OCI-LY7 (cell line): ENCODE measurements around the gene RHOU. TPM values are rescaled to one million over a fixed set of nuclear protein-coding genes. Genes with fewer than 3 reads are reported as not detected.

Experiments
- BruUV-seq: library from RNA; stranded (reverse); fragments of 400-500 nt; replicated peaks from 2 replicates; lab custom pipeline; 2021; lab: Mats Ljungman, UMichigan
- CTCF ChIA-PET: fragments of 300-600 bp; sonication (Branson Sonifier 250); formaldehyde crosslinking; loops from one replicate; lab custom pipeline; 2022; ENCODE audit warnings: antibody characterized with exemption; ENCODE audit not compliant: unreplicated experiment; lab: Charles Lee
- POLR2A ChIA-PET: fragments of 300-600 bp; sonication (Branson Sonifier 250); formaldehyde crosslinking; loops from one replicate; lab custom pipeline; 2022; ENCODE audit warnings: antibody characterized with exemption; lab: Charles Lee
- DNase-seq: peaks from one replicate; pipeline ENCODE4 v3.0.0-alpha.2; 2015; ENCODE audit warnings: low spot score
- H2AFZ ChIP-seq: fragments of 200-600 bp; sonication (generic), shearing (Covaris generic); 2 replicates; pipeline ENCODE4 v1.6.1; 2014; ENCODE audit warnings: mild to moderate bottlenecking, antibody characterized with exemption, low read length, moderate library complexity
- H3K27ac ChIP-seq: fragments of 200-600 bp; sonication (generic); 2 replicates; pipeline ENCODE4 v1.5.1; 2014; ENCODE audit warnings: mixed run types, low read depth, mild to moderate bottlenecking, moderate library complexity, low read length, inconsistent platforms; ENCODE audit not compliant: poor library complexity, severe bottlenecking
- H3K36me3 ChIP-seq: fragments of 200-600 bp; sonication (generic); 2 replicates; pipeline ENCODE4 v1.6.1; 2014; ENCODE audit warnings: mild to moderate bottlenecking, antibody characterized with exemption, low read length, moderate library complexity, mixed read lengths; ENCODE audit not compliant: insufficient read depth
- H3K4me1 ChIP-seq: fragments of 200-600 bp; sonication (generic); 2 replicates; pipeline ENCODE4 v1.5.1; 2014; ENCODE audit warnings: mild to moderate bottlenecking, low read length; ENCODE audit not compliant: insufficient read depth, poor library complexity, severe bottlenecking
- H3K4me2 ChIP-seq: fragments of 200-600 bp; sonication (generic); 2 replicates; pipeline ENCODE4 v1.6.1; 2014; ENCODE audit warnings: mild to moderate bottlenecking, low read length
- H3K4me3 ChIP-seq: fragments of 200-600 bp; sonication (generic); 2 replicates; pipeline ENCODE4 v1.5.1; 2014; ENCODE audit warnings: mild to moderate bottlenecking, low read depth, low read length; ENCODE audit not compliant: poor library complexity, severe bottlenecking
- H3K79me2 ChIP-seq: fragments of 200-600 bp; sonication (generic); 2 replicates; pipeline ENCODE4 v1.6.1; 2016; ENCODE audit warnings: low read depth, mild to moderate bottlenecking, low read length, moderate library complexity, mixed read lengths; ENCODE audit not compliant: insufficient read depth
- H3K9me2 ChIP-seq: fragments of 200-600 bp; sonication (generic); 2 replicates; pipeline ENCODE4 v1.6.1; 2016; ENCODE audit warnings: mild to moderate bottlenecking, low read length, mixed read lengths; ENCODE audit not compliant: insufficient read depth
- H3K9me3 ChIP-seq: fragments of 200-600 bp; sonication (generic); 2 replicates; pipeline ENCODE4 v1.6.1; 2014; ENCODE audit warnings: mild to moderate bottlenecking, mixed run types, low read length, mixed read lengths
- H4K20me1 ChIP-seq: fragments of 200-600 bp; sonication (generic); 2 replicates; pipeline ENCODE4 v1.6.1; 2014; ENCODE audit warnings: mild to moderate bottlenecking, antibody characterized with exemption, low read length, moderate library complexity, mixed read lengths; ENCODE audit not compliant: insufficient read depth
- EZH2phosphoT487 ChIP-seq: fragments of 200-600 bp; sonication (generic); IDR thresholded peaks from 2 replicates; pipeline ENCODE4 v1.6.1; 2018; ENCODE audit warnings: low read depth, borderline replicate concordance, mild to moderate bottlenecking, mixed run types, antibody characterized with exemption, low read length, moderate library complexity, mixed read lengths
- intact Hi-C: fragments of 100-400 bp; cut with micrococcal nuclease; formaldehyde crosslinking; loops from one replicate; pipeline ENCODE4 v1.10.0; 2022; ENCODE audit not compliant: unreplicated experiment
- total RNA-seq, 2 experiments: library from RNA; depleted of rRNA in 1 of 2; stranded (reverse); fragments of >200 nt in 1 of 2; shearing (Covaris generic) in 1 of 2; gene quantifications; 2 replicates each; pipeline ENCODE4 v1.2.3, GENCODE V29; 2014 to 2022
- TF ChIP-seq, protein P1 (sequence below): fragments of 200-600 bp; sonication (generic); conservative IDR thresholded peaks from 2 replicates; pipeline ENCODE4 v1.5.1; 2014; ENCODE audit warnings: mild to moderate bottlenecking, antibody characterized with exemption, low read length, moderate library complexity, mixed read lengths

Gene RHOU
- total RNA-seq, 2 experiments from 2014 or later: not detected

DNA sequence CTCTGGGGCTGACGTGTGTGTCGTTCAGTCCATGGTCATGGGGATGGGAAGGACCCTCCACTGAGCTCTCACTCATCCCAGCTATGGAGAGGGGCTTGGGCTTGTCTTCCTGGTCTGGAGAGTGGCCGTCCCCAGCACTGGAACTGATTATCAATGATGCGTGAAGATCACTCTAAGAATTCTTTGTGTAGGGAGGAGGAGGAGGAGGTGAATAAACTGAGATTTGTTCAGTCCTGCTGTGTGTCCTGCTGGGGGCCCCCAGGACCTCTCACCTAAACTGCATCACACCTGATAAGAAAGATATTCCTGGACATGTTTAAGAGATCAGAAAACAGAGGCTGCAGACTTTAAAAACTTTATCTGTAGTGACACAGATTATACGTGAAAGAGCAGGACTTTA is 21.2 kb downstream of the RHOU start:
- H3K4me1 ChIP-seq: no peaks in the 10 kb centered on the region
- H3K27ac ChIP-seq: no peak overlapping the region
- H3K9me3 ChIP-seq: no peaks in the 10 kb centered on the region
- ChIA-PET CTCF (no interaction called here), POLR2A (no interaction called here)
- no peak for DNase-seq
- intact Hi-C loops: no loop called here
- no peaks in the 10 kb centered on the region for H3K9me2 ChIP-seq
- no peak overlapping the region for H3K4me2 ChIP-seq
- TF ChIP-seq, protein P1, sequence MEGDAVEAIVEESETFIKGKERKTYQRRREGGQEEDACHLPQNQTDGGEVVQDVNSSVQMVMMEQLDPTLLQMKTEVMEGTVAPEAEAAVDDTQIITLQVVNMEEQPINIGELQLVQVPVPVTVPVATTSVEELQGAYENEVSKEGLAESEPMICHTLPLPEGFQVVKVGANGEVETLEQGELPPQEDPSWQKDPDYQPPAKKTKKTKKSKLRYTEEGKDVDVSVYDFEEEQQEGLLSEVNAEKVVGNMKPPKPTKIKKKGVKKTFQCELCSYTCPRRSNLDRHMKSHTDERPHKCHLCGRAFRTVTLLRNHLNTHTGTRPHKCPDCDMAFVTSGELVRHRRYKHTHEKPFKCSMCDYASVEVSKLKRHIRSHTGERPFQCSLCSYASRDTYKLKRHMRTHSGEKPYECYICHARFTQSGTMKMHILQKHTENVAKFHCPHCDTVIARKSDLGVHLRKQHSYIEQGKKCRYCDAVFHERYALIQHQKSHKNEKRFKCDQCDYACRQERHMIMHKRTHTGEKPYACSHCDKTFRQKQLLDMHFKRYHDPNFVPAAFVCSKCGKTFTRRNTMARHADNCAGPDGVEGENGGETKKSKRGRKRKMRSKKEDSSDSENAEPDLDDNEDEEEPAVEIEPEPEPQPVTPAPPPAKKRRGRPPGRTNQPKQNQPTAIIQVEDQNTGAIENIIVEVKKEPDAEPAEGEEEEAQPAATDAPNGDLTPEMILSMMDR: no peak
- TF ChIP-seq EZH2phosphoT487: no peak
- H4K20me1 ChIP-seq: no peaks in the 10 kb centered on the region
- no peaks in the 10 kb centered on the region for H3K36me3 ChIP-seq
- H2AFZ ChIP-seq: no peak overlapping the region
- no TSS peak for BruUV-seq
- no peak overlapping the region for H3K4me3 ChIP-seq
- H3K79me2 ChIP-seq: no peaks in the 10 kb centered on the region

DNA sequence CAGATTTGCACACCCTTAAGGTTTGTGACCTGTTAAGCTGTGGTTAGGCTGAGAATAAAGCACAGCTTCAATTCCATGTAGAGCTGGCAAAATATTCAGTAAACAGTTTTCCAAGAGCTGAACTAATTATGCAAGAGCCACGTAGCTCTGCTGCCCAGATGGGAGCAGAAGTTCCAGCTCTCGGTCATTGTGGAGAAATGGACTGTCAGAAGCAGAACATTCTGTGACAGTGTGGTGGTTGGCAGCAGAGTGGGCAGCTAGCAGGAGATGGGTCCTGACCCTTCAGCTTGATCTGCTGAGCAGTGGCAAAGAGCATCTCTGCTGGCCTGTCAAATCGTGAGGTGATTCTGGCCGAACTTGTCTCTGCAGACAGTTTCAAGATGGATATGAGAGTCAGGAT is 23.2 kb downstream of the RHOU start:
- no peaks in the 10 kb centered on the region for H4K20me1 ChIP-seq
- CTCF ChIA-PET: no interaction called here
- H3K79me2 ChIP-seq: no peaks in the 10 kb centered on the region
- BruUV-seq: no TSS peak
- no peaks in the 10 kb centered on the region for H3K9me2 ChIP-seq
- DNase-seq: no peak
- H3K9me3 ChIP-seq: no peaks in the 10 kb centered on the region
- POLR2A ChIA-PET: interaction anchor here (0.8 kb wide), 1 partner anchor 13 kb away, joined by 3 read pairs; no protein-coding TSS in a partner anchor
- TF ChIP-seq, protein P1: no peak
- no peak for TF ChIP-seq EZH2phosphoT487
- no peak overlapping the region for H3K4me3 ChIP-seq
- no peak overlapping the region for H2AFZ ChIP-seq
- H3K4me1 ChIP-seq: no peaks in the 10 kb centered on the region
- H3K4me2 ChIP-seq: no peak overlapping the region
- no peaks in the 10 kb centered on the region for H3K36me3 ChIP-seq
- no peak overlapping the region for H3K27ac ChIP-seq
- intact Hi-C loops: no loop called here

DNA sequence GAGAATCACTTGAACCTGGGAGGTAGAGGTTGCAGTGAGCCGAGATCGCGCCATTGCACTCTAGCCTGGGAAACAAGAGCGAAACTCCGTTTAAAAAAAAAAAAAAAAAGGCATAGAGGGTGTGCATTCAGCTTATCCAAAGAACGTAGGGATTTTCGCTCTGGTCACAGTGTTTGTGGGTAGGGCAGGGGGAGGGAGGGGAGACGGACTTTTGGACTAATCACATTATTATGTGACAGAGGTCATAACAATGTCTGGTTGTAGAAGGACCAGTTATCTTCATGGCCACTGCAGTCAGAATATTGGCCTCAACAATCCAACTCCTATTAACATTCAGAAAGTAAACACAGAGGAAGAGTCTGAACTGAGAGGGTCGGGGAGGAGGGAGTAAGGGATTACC is 25.7 kb downstream of the RHOU start:
- Histone ChIP-seq H2AFZ (no peak overlapping the region), H3K4me1 (peaks cover 5% of the 10 kb centered on the region), H3K9me2 (no peaks in the 10 kb centered on the region), H3K36me3 (no peaks in the 10 kb centered on the region), H3K4me2 (no peak overlapping the region), H3K4me3 (no peak overlapping the region), H3K27ac (no peak overlapping the region), H3K9me3 (no peaks in the 10 kb centered on the region), H4K20me1 (no peaks in the 10 kb centered on the region), H3K79me2 (no peaks in the 10 kb centered on the region)
- POLR2A ChIA-PET: no interaction called here
- CTCF ChIA-PET: no interaction called here
- no peak for DNase-seq
- TF ChIP-seq, protein P1: no peak
- no peak for TF ChIP-seq EZH2phosphoT487
- no TSS peak for BruUV-seq
- intact Hi-C loops: no loop called here
